Mesothelial cell of epicardium (in vitro differentiated cells): ENCODE measurements around the gene MLLT1. TPM values are rescaled to one million over a fixed set of nuclear protein-coding genes. Genes with fewer than 3 reads are reported as not detected.

ENCODE experiments used
- DNase-seq, 2 experiments: peaks; one replicate each; pipeline ENCODE4 v3.0.0; 2021; ENCODE audit warnings: low spot score in 2 of 2; ENCODE audit not compliant: unreplicated experiment in 2 of 2
- H3K27ac Mint-ChIP-seq: 2 replicates; pipeline ENCODE4 v1.8.0; 2021; ENCODE audit warnings: mixed read lengths
- H3K27me3 Mint-ChIP-seq: 2 replicates; pipeline ENCODE4 v1.8.0; 2021; ENCODE audit warnings: low read depth, mixed read lengths
- H3K36me3 Mint-ChIP-seq: 2 replicates; pipeline ENCODE4 v1.8.0; 2021; ENCODE audit warnings: mixed read lengths
- H3K4me1 Mint-ChIP-seq: 2 replicates; pipeline ENCODE4 v1.8.0; 2021; ENCODE audit warnings: mixed read lengths
- H3K4me3 Mint-ChIP-seq: 2 replicates; pipeline ENCODE4 v1.8.0; 2021; ENCODE audit warnings: mild to moderate bottlenecking, moderate library complexity, mixed read lengths
- H3K9me3 Mint-ChIP-seq: 2 replicates; pipeline ENCODE4 v1.8.0; 2021; ENCODE audit warnings: mixed read lengths
- total RNA-seq: library from RNA; stranded (reverse); gene quantifications from 3 replicates; pipeline ENCODE4 v1.2.1, GENCODE V29; 2021
- TF ChIP-seq, protein P1 (sequence below): fragments of 200-600 bp; sonication (generic); IDR thresholded peaks from one replicate; pipeline ENCODE4 v1.5.0; 2021; ENCODE audit warnings: antibody characterized with exemption; ENCODE audit not compliant: unreplicated experiment

The MLLT1 gene
- total RNA-seq, 1 donor from 2014 or later, result 93.1 TPM

DNA sequence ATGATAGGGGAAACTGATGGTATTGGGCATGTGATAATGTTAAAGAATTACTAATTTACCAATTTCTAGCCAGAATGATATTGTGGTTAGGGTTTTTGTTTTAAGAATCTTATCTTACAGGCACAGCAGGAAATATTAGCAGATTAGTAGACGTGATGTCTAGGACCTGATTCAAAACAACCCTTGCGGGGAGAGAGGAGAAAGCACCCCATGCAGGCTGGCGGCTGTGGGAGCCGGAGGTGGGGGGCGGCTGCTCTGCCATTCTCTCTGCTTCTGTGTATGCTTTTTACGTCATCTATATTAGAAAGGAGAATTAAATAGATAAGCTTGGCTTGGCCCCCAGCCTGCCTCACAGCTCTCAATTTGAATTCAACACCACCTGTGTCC is 41.5 kb downstream of the MLLT1 start:
- Mint-ChIP-seq H3K36me3 (no peaks in the 10 kb centered on the region), H3K4me3 (no peak overlapping the region), H3K9me3 (no peaks in the 10 kb centered on the region), H3K27me3 (no peaks in the 10 kb centered on the region), H3K27ac (peak overlapping the region; percentile 70), H3K4me1 (peaks cover 44% of the 10 kb centered on the region)
- TF ChIP-seq, protein P1, sequence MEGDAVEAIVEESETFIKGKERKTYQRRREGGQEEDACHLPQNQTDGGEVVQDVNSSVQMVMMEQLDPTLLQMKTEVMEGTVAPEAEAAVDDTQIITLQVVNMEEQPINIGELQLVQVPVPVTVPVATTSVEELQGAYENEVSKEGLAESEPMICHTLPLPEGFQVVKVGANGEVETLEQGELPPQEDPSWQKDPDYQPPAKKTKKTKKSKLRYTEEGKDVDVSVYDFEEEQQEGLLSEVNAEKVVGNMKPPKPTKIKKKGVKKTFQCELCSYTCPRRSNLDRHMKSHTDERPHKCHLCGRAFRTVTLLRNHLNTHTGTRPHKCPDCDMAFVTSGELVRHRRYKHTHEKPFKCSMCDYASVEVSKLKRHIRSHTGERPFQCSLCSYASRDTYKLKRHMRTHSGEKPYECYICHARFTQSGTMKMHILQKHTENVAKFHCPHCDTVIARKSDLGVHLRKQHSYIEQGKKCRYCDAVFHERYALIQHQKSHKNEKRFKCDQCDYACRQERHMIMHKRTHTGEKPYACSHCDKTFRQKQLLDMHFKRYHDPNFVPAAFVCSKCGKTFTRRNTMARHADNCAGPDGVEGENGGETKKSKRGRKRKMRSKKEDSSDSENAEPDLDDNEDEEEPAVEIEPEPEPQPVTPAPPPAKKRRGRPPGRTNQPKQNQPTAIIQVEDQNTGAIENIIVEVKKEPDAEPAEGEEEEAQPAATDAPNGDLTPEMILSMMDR, result no peak
- DNase-seq, result no peak

DNA sequence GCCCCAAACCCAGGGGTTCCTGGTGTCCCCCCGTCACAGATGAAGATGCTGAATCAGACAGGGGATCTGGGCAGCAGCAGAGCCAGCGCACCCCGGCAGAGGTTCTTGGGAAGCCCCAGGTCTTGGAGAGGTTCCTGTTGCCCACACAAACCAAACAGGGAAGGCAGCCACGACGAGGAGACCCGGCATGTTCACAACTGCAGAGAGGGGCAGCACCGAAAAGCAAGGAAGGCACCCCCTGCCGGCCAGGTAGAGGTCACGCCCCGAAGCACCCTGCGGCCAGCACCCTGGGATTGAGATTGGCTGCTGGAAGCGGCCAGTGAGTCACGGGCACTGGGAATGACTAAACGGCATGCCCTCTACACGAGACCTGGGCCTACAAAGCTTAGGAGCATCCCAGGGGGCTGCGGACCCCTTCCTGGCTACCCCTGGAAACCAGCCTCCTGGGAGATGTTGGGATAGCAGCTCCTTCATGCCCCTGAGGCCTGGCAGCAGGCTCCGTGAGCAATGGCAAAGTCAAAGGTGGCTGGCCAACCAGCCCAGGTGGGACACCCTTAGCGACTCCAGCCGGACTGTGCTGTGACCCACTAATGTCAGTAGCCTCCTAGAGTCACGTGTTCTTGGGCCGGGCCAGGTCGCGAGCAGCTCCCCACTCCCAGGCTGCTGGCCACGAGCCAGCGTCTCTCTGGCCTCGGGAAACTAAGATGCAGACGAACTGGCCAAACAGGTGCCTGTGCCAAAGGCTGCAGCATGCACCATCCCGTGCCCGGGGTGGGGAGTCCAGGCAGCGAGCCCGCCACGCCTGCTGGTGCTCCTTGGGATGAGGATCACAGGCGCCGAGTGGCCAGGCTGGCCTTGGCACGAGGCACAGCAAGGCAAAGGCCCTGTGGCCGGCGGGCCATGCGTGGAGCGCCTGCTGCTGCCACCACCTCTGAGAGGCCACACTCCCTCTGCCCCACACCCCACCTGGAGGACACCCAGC is 43.2 kb downstream of the MLLT1 start:
- DNase-seq, result peak in 1 of 2 experiments; percentile 23
- H3K4me1 Mint-ChIP-seq, result peaks cover 44% of the 10 kb centered on the region
- no peaks in the 10 kb centered on the region for H3K9me3 Mint-ChIP-seq
- TF ChIP-seq, protein P1, result no peak
- H3K4me3 Mint-ChIP-seq, result no peak overlapping the region
- H3K27ac Mint-ChIP-seq, result peak overlapping the region; percentile 84
- H3K36me3 Mint-ChIP-seq, result no peaks in the 10 kb centered on the region
- H3K27me3 Mint-ChIP-seq, result no peaks in the 10 kb centered on the region

DNA sequence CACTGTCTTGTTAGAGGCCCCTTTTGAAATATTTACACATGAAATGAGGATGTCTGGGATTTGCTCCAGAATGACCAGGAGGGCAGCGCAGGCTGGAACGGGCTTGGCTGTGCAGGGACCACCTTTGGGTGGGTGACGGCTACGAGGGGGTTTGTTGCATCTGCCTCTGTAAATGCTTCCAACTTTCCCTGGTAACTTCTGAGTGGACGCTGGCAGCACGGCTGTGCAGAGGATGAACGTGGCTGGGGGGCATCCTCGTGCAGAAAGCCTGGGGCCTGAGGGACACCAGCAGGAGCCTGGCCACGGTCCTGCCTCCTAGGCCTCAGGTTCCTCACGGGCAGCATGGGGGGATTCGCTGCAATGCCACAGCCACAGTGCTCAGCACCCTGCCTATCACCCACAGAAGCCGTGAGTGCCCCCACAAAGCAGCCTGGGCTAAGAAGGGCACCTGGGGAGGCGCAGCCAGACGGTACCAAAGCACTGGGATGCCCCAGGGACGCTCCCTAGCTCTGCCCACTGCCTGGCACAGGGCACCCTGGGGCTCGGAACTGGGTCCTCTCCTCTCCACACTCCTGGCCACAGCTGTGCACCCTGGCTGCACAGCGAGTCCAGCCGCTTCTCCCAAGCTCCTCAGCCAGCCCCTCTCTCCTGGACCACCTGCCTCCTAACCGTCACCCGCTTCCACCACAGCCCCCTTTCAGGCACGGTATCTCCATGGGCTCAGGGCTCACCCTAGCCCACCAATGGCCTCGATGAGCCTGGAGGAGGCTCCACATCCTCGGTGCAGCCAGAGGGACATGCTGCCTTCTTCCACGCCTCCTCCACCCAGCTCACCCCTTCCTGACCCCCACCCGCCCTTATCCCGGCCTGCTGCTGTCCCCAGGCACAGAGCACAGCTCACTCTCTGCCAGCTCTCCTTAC is 44.5 kb downstream of the MLLT1 start:
- Mint-ChIP-seq H3K9me3 (no peaks in the 10 kb centered on the region), H3K27me3 (no peaks in the 10 kb centered on the region), H3K4me3 (no peak overlapping the region), H3K36me3 (peaks cover 5% of the 10 kb centered on the region), H3K4me1 (peaks cover 42% of the 10 kb centered on the region), H3K27ac (peak overlapping the region; percentile 84)
- TF ChIP-seq, protein P1, result no peak
- DNase-seq, result peak in 1 of 2 experiments; percentile 14

DNA sequence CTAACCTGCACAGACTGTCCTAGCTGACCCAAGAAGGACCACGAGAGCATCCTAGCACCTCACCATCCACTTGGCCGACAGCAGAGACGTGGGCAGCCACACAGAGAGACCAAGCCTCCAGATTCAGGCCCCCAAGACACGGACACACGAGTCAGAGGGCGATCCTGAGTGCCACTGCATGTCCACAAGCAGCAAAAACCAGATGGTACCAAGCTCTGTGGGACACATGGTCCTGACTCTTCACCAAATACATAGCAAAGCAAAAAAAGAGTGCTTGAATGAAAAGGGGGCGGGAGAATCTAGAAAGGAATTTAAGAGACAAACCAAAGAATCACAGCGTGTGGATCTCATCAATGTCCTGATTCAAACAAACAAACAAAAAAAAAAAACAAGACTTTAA is 45.2 kb downstream of the MLLT1 start:
- Mint-ChIP-seq H3K27me3 (no peaks in the 10 kb centered on the region), H3K27ac (no peak overlapping the region), H3K9me3 (no peaks in the 10 kb centered on the region), H3K4me3 (no peak overlapping the region), H3K36me3 (peaks cover 7% of the 10 kb centered on the region), H3K4me1 (peaks cover 40% of the 10 kb centered on the region)
- TF ChIP-seq, protein P1, result no peak
- peak in 1 of 2 experiments; percentile 14 for DNase-seq

DNA sequence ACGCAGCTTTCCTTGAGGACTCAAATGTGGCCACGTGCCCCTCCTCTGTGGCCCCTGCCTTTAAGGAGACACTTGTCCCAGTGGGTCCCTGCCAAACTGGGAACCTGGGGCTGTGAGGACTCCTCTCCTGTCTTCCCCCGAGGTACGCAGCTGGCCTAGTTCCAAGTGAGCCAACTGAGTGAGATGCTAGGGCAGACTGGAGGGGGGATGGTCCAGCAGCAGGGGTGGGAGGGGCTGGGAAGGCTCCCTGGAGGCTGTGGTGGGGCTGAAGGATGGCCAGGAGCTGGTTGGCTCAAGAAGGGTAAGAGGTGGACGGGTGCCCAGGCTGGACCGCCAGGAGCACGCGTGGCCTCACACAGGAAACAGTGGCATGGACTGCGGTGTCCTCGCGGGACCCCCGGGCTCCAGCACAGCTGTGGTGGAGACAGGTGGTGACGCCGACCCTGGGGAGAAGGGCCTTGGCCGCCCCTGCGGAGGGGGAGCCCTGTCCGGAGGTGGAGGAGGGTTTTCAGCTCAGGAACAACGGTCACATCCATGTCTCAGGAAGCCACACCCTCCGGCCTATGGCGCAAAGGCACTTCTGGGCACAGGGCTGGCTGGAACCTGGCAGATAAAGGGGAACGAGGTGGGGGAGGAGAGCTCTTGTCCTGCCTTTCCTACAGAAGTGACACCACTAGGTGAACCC is 45.8 kb downstream of the MLLT1 start:
- H3K9me3 Mint-ChIP-seq, result no peaks in the 10 kb centered on the region
- peak in 1 of 2 experiments; percentile 20 for DNase-seq
- H3K27me3 Mint-ChIP-seq, result no peaks in the 10 kb centered on the region
- H3K36me3 Mint-ChIP-seq, result peaks cover 10% of the 10 kb centered on the region
- H3K4me3 Mint-ChIP-seq, result no peak overlapping the region
- H3K27ac Mint-ChIP-seq, result peak overlapping the region; percentile 50
- TF ChIP-seq, protein P1, result no peak
- peaks cover 38% of the 10 kb centered on the region for H3K4me1 Mint-ChIP-seq
